Left kidney (tissue), 8 donors: Measurements from ENCODE around the gene PLEKHH3. TPM values are rescaled to one million over a fixed set of nuclear protein-coding genes. Genes with fewer than 3 reads are reported as not detected.

ENCODE experiments used
- DNase-seq: peaks from one replicate; pipeline ENCODE4 v3.0.0-alpha.2; 2013
- long read RNA-seq, 8 donors: transcript quantifications; one replicate each; lab custom pipeline, GENCODE V29; 2026
- polyA plus RNA-seq: library from polyadenylated mRNA; unstranded; fragments of 120-200 nt; gene quantifications from one replicate; pipeline ENCODE4 v1.2.1, GENCODE V29; 2013; ENCODE audit not compliant: insufficient read length

Gene PLEKHH3
- 16.2 TPM for polyA plus RNA-seq
- long read RNA-seq, donor 1, partial matches to known transcripts, result 0 of 3 reads
- long read RNA-seq, donor 1, other reads (novel, unspliced or antisense), result 0 of 3 reads
- long read RNA-seq, donor 2, partial matches to known transcripts, result 0 of 1 reads
- long read RNA-seq, donor 2, other reads (novel, unspliced or antisense), result 0 of 1 reads
- long read RNA-seq, donor 3, partial matches to known transcripts, result 0 of 3 reads
- long read RNA-seq, donor 3, other reads (novel, unspliced or antisense), result 0 of 3 reads
- long read RNA-seq, donor 4, result 0 reads
- long read RNA-seq, donor 5, partial matches to known transcripts, result 0 of 5 reads
- long read RNA-seq, donor 5, other reads (novel, unspliced or antisense), result 0 of 5 reads
- long read RNA-seq, donor 6, partial matches to known transcripts, result 0 of 3 reads
- long read RNA-seq, donor 6, other reads (novel, unspliced or antisense), result 0 of 3 reads
- long read RNA-seq, donor 7, full-length matches to known transcripts, result 1 of 1 reads
- long read RNA-seq, donor 7, partial matches to known transcripts, result 0 of 1 reads
- long read RNA-seq, donor 7, other reads (novel, unspliced or antisense), result 0 of 1 reads
- long read RNA-seq, donor 8, full-length matches to known transcripts, result 1 of 1 reads
- long read RNA-seq, donor 8, partial matches to known transcripts, result 0 of 1 reads
- long read RNA-seq, donor 8, other reads (novel, unspliced or antisense), result 0 of 1 reads

DNA sequence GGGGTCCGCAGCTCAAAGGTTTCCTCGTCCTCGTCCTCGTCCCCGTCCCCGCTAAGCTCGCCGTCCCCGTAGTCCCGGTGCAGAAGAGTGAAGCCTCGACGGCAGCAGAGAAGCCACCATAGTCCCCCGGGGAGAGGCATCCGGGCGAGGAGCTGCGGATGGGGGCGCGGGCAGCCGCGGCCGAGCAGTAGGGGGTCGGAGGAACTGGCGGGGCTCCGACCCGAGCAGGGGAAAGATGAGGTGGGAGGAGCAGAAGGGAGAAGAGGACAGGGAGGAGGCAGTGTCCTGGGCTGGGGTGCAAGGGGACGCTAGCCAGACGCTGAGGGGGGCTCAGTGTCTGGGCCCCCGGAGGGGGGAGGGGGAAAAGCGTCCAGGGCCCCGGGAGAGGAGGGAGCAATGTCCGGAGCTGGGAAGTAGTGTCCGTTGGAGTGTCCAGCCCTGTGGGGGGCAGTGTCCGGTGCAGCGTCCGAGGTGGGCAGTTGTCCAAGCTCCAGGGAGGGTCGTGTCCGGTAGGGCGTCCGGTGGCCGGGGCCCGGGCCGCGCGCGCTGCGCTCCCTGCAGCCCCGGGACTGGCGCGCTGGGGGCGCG, at the start of gene PLEKHH3:
PLEKHH3 (minus strand) TSS at position 571 of the 588 bp plus-strand sequence; CDS start at position 140, 431 bp downstream.
- no peak for DNase-seq

GRCh38 chr17:42725143-42725542, 48.3 kb upstream of the PLEKHH3 start:
- no peak for DNase-seq

DNA sequence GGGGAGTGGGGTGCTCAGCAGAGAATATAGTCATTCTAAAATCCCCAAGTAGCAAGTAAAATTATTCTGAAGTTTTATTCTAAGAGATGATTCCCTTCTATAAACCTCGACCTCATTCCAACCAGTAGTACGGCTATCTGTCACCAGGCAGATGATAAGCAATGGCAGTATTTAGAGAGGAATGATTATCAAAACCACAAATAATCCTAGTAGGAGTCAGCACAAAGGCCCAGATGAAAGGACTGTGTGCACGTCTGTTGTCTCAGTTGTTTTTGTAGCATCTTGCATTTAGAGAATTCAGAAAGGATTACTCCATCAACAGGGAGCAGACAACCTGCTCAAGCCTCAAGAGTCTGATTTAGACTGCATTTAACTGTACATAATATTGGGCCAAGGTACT, 46.8 kb upstream of the PLEKHH3 start:
- DNase-seq, result no peak

DNA sequence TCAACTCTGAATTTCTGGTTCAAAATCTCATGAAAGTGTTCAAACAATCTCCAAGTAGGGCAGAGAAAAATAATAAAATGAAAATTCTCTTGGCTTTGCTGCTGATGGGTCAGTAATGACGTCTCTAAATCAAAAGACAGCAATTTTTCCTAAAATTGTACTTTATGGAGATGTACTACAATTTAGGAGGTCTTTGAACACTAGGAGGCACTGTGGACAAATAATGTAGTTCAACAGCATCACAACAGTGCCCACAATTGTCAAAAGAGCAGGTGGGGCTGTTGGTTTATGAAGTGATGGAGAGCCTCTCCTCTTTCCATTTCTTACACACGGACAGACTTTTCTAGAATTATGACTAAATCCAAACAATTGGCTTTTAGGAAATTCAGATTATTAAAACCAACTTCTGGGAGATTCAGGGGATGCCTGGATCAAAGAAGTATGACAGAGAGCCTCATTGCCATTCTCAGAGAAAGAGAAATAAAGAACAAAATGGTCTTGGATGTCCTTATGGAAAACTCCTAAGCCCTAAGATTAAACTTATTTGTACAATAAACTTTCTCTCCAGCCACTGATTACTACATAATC, 44.3 kb upstream of the PLEKHH3 start:
- DNase-seq, result peak; percentile 74

- no peak for DNase-seq
These were observed 32.8 kb upstream of the PLEKHH3 start for GRCh38 chr17:42709561-42709960.

- no peak for DNase-seq
These were observed 31.8 kb upstream of the PLEKHH3 start for GRCh38 chr17:42708588-42708987.

- DNase-seq, result no peak
These were observed 29.9 kb upstream of the PLEKHH3 start for GRCh38 chr17:42706732-42707131.

DNA sequence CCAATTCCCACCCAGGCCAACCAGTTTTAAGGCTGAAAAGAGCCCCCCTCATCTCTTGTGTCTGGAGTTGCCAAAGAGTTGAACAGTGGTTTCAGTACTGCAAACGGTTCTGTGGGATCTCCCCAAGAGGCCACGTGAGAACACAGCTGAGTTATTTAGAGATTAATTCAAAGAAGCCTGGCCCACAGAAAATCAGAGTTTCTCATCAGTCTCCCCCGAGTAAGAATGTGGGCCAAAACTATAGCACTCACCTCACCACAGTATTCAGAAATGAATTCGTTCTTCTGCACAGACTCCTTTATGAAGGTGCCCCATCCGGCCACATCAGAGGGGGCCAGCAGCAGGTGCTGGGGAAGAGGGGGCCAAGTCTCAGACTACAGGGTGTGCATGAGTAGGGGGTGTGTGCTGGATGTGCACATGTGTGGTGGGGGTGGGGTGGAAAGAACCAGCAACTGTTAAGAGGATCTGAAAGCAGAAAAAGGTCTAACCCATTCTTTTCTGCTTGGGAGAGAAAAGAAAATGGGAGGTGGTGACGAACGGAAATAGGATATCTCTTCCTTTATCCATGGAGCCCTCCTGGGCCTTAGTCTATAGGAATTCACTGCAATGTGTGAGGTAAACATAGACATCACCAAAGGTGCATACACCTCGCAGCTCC, 28.2 kb upstream of the PLEKHH3 start:
- DNase-seq, result no peak

DNA sequence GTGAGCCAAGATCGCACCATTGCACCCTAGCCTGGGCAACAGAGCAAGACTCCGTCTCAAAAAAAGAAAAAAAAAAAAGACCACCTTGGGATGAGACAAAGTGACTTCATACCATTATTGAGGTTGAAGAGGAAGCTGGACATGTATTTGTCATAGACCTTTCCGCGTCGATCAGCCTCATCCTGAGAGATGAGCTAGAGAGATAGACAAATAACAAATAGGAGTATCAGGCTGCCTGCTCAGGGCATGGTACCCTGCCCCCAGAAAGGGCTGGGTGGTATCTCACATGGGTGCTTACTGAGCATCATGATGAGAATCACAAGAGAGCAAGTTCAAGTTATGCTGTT, 27.7 kb upstream of the PLEKHH3 start:
- no peak for DNase-seq

GRCh38 chr17:42702446-42702845, 25.7 kb upstream of the PLEKHH3 start:
- no peak for DNase-seq

- DNase-seq, result no peak
These were observed 23.9 kb upstream of the PLEKHH3 start for GRCh38 chr17:42700586-42701289.

- DNase-seq, result no peak
These were observed 22.6 kb upstream of the PLEKHH3 start for GRCh38 chr17:42699415-42699740.

- DNase-seq, result no peak
These were observed 22.1 kb upstream of the PLEKHH3 start for GRCh38 chr17:42698736-42699414.

DNA sequence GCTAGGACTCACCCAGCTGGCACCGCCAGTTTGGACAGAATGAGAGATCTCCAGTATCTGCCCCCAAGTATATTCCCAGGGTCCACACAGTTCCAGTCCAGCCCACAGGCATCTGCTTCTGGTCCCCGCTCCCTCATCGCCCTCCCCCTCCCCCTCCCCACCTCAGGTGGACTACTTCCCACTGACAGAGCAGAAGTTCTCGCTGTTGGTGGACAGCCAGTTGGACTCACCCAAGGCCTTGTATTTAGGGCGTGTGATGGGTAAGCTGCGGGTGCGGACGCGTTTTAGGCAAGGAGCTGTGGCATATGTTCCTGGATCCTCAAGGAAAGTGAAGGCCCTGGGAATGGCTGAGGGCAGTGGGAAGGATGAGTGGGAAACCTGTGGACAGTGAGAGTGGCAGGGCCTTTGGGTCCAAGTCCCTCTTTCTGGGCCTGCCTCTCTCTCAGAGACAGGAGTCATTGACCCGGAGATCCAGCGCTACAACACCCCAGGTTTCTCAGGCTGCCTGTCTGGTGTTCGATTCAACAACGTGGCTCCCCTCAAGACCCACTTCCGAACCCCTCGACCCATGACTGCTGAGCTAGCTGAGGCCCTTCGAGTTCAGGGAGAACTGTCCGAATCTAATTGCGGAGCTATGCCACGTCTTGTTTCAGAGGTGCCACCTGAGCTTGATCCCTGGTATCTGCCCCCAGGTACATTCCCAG, 20.5 kb upstream of the PLEKHH3 start:
- DNase-seq, result no peak

DNA sequence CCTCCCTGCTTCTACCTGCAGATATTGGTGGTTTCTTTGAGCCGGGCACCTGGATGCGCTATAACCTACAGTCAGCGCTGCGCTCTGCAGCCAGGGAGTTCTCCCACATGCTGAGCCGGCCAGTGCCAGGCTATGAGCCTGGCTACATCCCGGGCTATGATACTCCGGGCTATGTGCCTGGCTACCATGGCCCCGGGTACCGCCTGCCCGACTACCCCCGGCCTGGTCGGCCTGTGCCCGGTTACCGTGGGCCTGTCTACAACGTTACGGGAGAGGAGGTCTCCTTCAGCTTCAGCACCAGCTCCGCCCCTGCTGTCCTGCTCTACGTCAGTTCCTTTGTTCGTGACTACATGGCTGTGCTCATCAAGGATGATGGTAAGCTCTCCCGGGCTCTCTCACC, 18.7 kb upstream of the PLEKHH3 start:
- no peak for DNase-seq

- DNase-seq, result no peak
These were observed 17.7 kb upstream of the PLEKHH3 start for GRCh38 chr17:42694524-42694923.

DNA sequence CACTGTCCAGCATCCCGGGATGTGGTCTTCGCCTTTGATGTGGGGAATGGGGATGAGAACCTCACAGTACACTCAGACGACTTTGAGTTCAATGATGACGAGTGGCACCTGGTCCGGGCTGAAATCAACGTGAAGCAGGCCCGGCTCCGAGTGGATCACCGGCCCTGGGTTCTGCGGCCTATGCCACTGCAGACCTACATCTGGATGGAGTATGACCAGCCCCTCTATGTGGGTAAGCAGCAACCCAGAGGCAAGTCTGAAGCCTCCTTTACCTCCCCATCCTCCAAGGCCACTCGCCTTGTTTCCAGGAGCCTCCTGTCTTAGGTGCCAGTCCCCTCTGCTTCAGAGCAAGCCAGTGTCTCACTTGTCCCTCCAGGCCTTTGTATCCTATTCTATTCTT, 15.7 kb upstream of the PLEKHH3 start:
- no peak for DNase-seq

DNA sequence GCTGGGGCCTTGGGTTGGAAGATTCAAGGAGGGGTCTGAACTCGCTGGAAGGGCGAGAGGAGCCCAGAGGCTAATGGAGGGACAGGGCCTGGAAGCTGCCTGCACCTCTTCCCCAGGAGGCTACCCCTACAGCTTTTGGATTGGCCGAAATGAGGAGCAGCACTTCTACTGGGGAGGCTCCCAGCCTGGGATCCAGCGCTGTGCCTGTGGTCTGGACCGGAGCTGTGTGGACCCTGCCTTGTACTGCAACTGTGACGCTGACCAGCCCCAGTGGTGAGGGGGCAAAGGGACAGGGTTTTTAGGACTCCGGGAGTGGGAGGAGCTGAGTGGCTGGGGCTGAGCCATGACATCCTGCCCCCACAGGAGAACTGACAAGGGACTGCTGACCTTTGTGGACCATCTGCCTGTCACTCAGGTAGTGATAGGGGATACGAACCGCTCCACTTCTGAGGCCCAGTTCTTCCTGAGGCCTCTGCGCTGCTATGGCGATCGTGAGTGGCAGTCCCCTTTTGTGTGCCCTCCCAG, 14.3 kb upstream of the PLEKHH3 start:
- DNase-seq, result no peak

DNA sequence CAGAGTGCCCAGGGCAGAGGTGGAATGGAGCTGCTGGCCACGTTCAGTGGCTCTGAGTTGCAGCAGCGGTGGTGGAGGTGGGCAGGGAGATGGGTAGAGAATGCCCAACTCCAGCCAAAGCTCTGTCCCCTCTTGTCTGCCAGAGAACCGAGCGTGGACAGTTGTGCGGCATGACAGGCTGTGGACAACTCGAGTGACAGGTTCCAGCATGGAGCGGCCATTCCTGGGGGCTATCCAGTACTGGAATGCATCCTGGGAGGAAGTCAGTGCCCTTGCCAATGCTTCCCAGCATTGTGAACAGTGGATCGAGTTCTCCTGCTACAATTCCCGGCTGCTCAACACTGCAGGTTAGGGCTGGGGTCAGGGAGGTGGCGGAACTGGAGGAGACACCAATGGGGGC, 13.8 kb upstream of the PLEKHH3 start:
- DNase-seq, result no peak

DNA sequence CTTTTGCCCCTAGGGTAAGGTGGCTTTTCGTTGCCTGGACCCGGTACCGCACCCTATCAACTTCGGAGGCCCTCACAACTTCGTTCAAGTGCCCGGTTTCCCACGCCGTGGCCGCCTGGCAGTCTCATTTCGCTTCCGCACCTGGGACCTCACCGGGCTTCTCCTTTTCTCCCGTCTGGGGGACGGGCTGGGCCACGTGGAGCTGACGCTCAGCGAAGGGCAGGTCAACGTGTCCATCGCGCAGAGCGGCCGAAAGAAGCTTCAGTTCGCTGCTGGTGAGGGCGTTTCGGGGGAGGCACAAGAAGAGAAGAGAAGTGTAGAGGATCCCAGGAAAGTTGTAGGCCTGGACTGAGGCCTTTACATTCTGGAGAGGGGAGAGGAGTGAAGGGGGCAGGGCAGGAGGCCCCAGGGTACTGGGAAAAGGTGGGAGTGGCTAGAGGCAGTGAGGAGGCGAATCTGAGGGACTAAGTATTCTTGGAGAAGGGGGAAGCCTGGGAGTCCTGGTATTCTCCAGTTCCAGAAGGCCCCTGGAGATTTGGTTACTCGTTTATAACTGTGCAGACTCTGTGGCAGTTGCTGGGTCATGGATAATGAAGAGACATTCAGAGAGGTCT, 11.0 kb upstream of the PLEKHH3 start:
- no peak for DNase-seq
